HepG2 (cell line): ENCODE measurements around the gene MMP28. TPM values are rescaled to one million over a fixed set of nuclear protein-coding genes. Genes with fewer than 3 reads are reported as not detected.

ENCODE experiments used
- ATAC-seq: fragments of 200-7000 bp; cut with Tn5 transposase; 3 replicates; pipeline ENCODE4 v1.9.1; 2020; ENCODE audit warnings: mild to moderate bottlenecking, moderate library complexity
- BruUV-seq: library from RNA; stranded (reverse); fragments of 400-500 nt; replicated peaks from 2 replicates; lab custom pipeline; 2021; lab: Mats Ljungman, UMichigan
- CTCF ChIA-PET: fragments of 300-600 bp; formaldehyde crosslinking; extraction: SDS; loops from one replicate; lab custom pipeline; 2021; ENCODE audit warnings: low total read pairs, inconsistent platforms, low intra/inter-chr PET ratio; lab: Yijun Ruan, JAX
- POLR2A ChIA-PET: fragments of 350-600 bp; sonication (Branson Sonifier 250); formaldehyde crosslinking; loops from one replicate; lab custom pipeline; 2020; ENCODE audit warnings: antibody characterized with exemption, inconsistent platforms; lab: Yijun Ruan, JAX
- DNase-seq: peaks from one replicate; pipeline ENCODE4 v3.0.0-alpha.2; 2015; ENCODE audit warnings: low spot score
- FAIRE-seq: peaks from 3 replicates; lab custom pipeline; 2011; peaks lifted over from hg19 to GRCh38; lab: Jason Lieb, UNC
- H2AFZ ChIP-seq: one replicate; pipeline ENCODE4 v1.6.1; 2011; ENCODE audit warnings: low read length, inconsistent platforms
- H3K27ac ChIP-seq: fragments of 300-600 bp; 3 replicates; pipeline ENCODE4 v1.8.0; 2011; ENCODE audit warnings: mixed run types, mild to moderate bottlenecking, mixed read lengths, low read length, inconsistent platforms; ENCODE audit not compliant: insufficient read depth; ENCODE audit errors: extremely low read length
- H3K27me3 ChIP-seq, 2 experiments: fragments of 200-600 bp in 1 of 2; 2 replicates in 1 of 2; 3 replicates in 1 of 2; pipeline versions ENCODE4 v1.6.0 to v1.8.0; 2011; ENCODE audit warnings: low read length in 2 of 2, mild to moderate bottlenecking in 2 of 2, moderate library complexity in 2 of 2, inconsistent platforms in 1 of 2; ENCODE audit not compliant: insufficient read depth in 2 of 2, control insufficient read depth in 1 of 2
- H3K36me3 ChIP-seq, 2 experiments: fragments of 200-600 bp in 1 of 2; replicated peaks in 1 of 2; 2 replicates in 1 of 2; 3 replicates in 1 of 2; pipeline versions ENCODE4 v1.5.1 to v1.8.0; 2011; ENCODE audit warnings: low read length in 2 of 2, inconsistent platforms in 1 of 2; ENCODE audit not compliant: insufficient read depth in 2 of 2, control insufficient read depth in 1 of 2
- H3K4me1 ChIP-seq: 2 replicates; pipeline ENCODE4 v1.5.1; 2012; ENCODE audit warnings: low read length, inconsistent platforms; ENCODE audit not compliant: insufficient read depth
- H3K4me2 ChIP-seq: 2 replicates; pipeline ENCODE4 v1.6.0; 2011; ENCODE audit warnings: low read depth, low read length, inconsistent platforms
- H3K4me3 ChIP-seq, 3 experiments: fragments of 200-600 bp in 1 of 3; sonication (generic), shearing (Covaris generic) in 1 of 3; replicated peaks in 1 of 3; 2 replicates each; pipeline ENCODE4 v1.5.1; 2011 to 2016; ENCODE audit warnings: low read length in 3 of 3, inconsistent platforms in 2 of 3, low read depth in 2 of 3, mild to moderate bottlenecking in 2 of 3, control low read depth in 1 of 3, mixed read lengths in 1 of 3; ENCODE audit not compliant: insufficient read depth in 1 of 3
- H3K79me2 ChIP-seq: one replicate; pipeline ENCODE4 v1.6.1; 2011; ENCODE audit warnings: low read length, inconsistent platforms; ENCODE audit not compliant: insufficient read depth
- H3K9ac ChIP-seq: 2 replicates; pipeline ENCODE4 v1.6.0; 2011; ENCODE audit warnings: mild to moderate bottlenecking, low read depth, low read length, inconsistent platforms; ENCODE audit not compliant: insufficient read depth
- H3K9me3 ChIP-seq: 2 replicates; pipeline ENCODE4 v1.5.1; 2012; ENCODE audit warnings: mild to moderate bottlenecking, low read length
- H4K20me1 ChIP-seq: 2 replicates; pipeline ENCODE4 v1.6.0; 2011; ENCODE audit warnings: inconsistent platforms, mild to moderate bottlenecking, low read length, moderate library complexity; ENCODE audit not compliant: insufficient read depth
- BCL3 ChIP-seq: sonication (generic); formaldehyde crosslinking; IDR thresholded peaks from 2 replicates; pipeline ENCODE4 v1.5.1; 2020; ENCODE audit warnings: mild to moderate bottlenecking, missing genetic modification reagents, moderate library complexity
- IRX3 ChIP-seq: sonication (generic); formaldehyde crosslinking; IDR thresholded peaks from 2 replicates; pipeline ENCODE4 v1.8.1; 2023; ENCODE audit warnings: mild to moderate bottlenecking, low read depth, missing genetic modification reagents, borderline replicate concordance
- KDM5A ChIP-seq: fragments of 200-600 bp; sonication (generic); IDR thresholded peaks from 2 replicates; pipeline ENCODE4 v1.7.0; 2018; ENCODE audit warnings: antibody characterized with exemption, mild to moderate bottlenecking, low read length, borderline replicate concordance
- NCOR1 ChIP-seq: fragments of 200-600 bp; sonication (generic); IDR thresholded peaks from 2 replicates; pipeline ENCODE4 v1.7.0; 2017; ENCODE audit warnings: antibody characterized with exemption, low read length, borderline replicate concordance
- NFYC ChIP-seq: IDR thresholded peaks from 2 replicates; pipeline ENCODE4 v1.6.1; 2016; ENCODE audit warnings: missing genetic modification reagents, missing compliant biosample characterization
- PRMT3 ChIP-seq: sonication (generic); formaldehyde crosslinking; IDR thresholded peaks from 2 replicates; pipeline ENCODE4 v1.8.1; 2022; ENCODE audit warnings: low read depth, mild to moderate bottlenecking, moderate library complexity, missing genetic modification reagents, borderline replicate concordance
- SYNCRIP ChIP-seq: fragments of 200-400 bp; formaldehyde crosslinking; IDR thresholded peaks from 2 replicates; pipeline ENCODE4 v1.6.1; 2018; ENCODE audit warnings: mild to moderate bottlenecking, low read depth, low read length; ENCODE audit not compliant: insufficient read depth
- ZNF232 ChIP-seq: sonication (generic); formaldehyde crosslinking; IDR thresholded peaks from 2 replicates; pipeline ENCODE4 v1.4.0; 2020; ENCODE audit warnings: missing genetic modification reagents, borderline replicate concordance
- ZNF30 ChIP-seq: sonication (generic); formaldehyde crosslinking; IDR thresholded peaks from 2 replicates; pipeline ENCODE4 v1.5.0; 2020; ENCODE audit warnings: mild to moderate bottlenecking, missing genetic modification reagents
- ZNF564 ChIP-seq: sonication (generic); formaldehyde crosslinking; IDR thresholded peaks from 2 replicates; pipeline ENCODE4 v1.8.1; 2023; ENCODE audit warnings: mild to moderate bottlenecking, missing genetic modification reagents
- ZNF597 ChIP-seq: sonication (generic); formaldehyde crosslinking; IDR thresholded peaks from 2 replicates; pipeline ENCODE4 v1.5.0; 2020; ENCODE audit warnings: missing genetic modification reagents
- ZNF710 ChIP-seq: sonication (generic); formaldehyde crosslinking; IDR thresholded peaks from 2 replicates; pipeline ENCODE4 v1.5.0; 2020; ENCODE audit warnings: mild to moderate bottlenecking, missing genetic modification reagents, borderline replicate concordance
- ZNF773 ChIP-seq: sonication (generic); formaldehyde crosslinking; IDR thresholded peaks from 2 replicates; pipeline ENCODE4 v1.4.0; 2020; ENCODE audit warnings: missing genetic modification reagents, borderline replicate concordance
- WGBS: methylation state at CpG from one replicate; pipeline ENCODE4 v1.1.6; 2017; ENCODE audit warnings: low lambda C conversion rate; 5-methylcytosine and 5-hydroxymethylcytosine counted together
- in situ Hi-C: cut with HindIII; loops from 2 replicates; pipeline ENCODE4 v1.10.0; 2017; ENCODE audit warnings: low pct_unique_long_range_greater_than_20kb; ENCODE audit not compliant: extremely low pct_ligation_motif_present
- intact Hi-C: fragments of 100-400 bp; cut with micrococcal nuclease; formaldehyde crosslinking; loops from one replicate; pipeline ENCODE4 v1.10.0; 2022; ENCODE audit not compliant: unreplicated experiment
- polyA plus RNA-seq, 8 experiments: library from polyadenylated mRNA; depleted of rRNA in 3 of 8; stranded (reverse) in 7 of 8; unstranded in 1 of 8; fragments of >200 nt; fragmentation: Illumina TruSeq in 4 of 8; extraction: Trizol in 4 of 8; gene quantifications; 2 replicates each; pipeline versions ENCODE4 v1.2.1 to v1.2.3, GENCODE V29; 2011 to 2016; ENCODE audit warnings: low read depth in 4 of 8, missing spikeins in 1 of 8, mixed read lengths in 1 of 8; ENCODE audit not compliant: insufficient read depth in 1 of 8
- total RNA-seq, 5 experiments: library from RNA; depleted of rRNA; stranded (reverse); fragments of >200 nt; fragmentation: Illumina TruSeq; extraction: Trizol; gene quantifications; 2 replicates each; pipeline ENCODE4 v1.2.3, GENCODE V29; 2016; ENCODE audit warnings: low read depth in 1 of 5
- TF ChIP-seq, protein P1 (sequence below): sonication (generic); formaldehyde crosslinking; IDR thresholded peaks from 2 replicates; pipeline ENCODE4 v1.5.0; 2020; ENCODE audit warnings: mild to moderate bottlenecking, missing genetic modification reagents, moderate library complexity

MMP28 gene
- total and polyA plus RNA-seq, 2 of the 13 experiments (the other 11 are each of a cell fraction or from before 2014, with no cell fraction given), result not detected

DNA sequence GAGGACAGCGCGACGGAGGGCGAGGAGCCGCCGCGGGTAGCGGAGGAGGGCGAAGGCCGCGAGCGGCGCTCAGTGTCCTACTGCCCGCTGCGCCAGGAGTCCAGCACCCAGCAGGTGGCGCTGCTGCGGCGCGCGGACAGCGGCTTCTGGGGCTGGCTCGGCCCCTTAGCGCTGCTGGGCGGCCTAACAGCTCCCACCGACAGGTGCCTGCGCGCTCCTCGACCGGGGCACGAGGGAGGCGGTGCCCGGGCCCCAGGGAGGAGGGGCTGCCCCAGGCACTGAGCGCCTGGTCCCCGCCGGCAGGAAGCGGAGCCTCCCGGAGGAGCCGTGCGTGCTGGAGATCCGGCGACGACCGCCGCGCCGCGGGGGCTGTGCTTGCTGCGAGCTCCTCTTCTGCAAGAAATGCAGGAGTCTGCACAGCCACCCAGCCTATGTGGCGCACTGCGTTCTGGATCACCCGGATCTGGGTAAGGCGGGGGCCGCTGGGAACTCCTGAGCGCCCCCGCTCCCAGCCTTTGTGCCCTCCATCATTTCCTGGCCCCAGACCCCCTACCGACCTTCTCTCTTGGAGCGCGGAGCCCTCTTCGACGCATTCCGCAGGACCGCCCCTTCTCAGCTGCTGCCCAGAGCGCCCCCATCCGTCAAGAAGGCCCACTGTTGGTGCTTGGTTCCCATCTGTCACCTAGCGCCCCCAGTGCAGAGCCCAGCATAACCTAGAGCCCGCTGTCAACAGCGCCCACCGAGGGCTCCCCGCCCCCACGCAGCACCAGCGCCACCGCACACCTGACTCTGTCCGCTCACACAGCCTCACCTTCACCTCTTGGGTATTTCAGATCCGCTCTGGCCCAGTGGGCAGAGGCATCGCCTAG, 31.1 kb downstream of the MMP28 start (continued):
- TF ChIP-seq ZNF30 (CRISPR knock-in tag), result peak; percentile 57; the same call in 1 of the 2 replicates
- TF ChIP-seq KDM5A, result no peak
- peak; percentile 53; the same call in 1 of the 2 replicates for TF ChIP-seq IRX3 (CRISPR knock-in tag)
- TF ChIP-seq, protein P1, sequence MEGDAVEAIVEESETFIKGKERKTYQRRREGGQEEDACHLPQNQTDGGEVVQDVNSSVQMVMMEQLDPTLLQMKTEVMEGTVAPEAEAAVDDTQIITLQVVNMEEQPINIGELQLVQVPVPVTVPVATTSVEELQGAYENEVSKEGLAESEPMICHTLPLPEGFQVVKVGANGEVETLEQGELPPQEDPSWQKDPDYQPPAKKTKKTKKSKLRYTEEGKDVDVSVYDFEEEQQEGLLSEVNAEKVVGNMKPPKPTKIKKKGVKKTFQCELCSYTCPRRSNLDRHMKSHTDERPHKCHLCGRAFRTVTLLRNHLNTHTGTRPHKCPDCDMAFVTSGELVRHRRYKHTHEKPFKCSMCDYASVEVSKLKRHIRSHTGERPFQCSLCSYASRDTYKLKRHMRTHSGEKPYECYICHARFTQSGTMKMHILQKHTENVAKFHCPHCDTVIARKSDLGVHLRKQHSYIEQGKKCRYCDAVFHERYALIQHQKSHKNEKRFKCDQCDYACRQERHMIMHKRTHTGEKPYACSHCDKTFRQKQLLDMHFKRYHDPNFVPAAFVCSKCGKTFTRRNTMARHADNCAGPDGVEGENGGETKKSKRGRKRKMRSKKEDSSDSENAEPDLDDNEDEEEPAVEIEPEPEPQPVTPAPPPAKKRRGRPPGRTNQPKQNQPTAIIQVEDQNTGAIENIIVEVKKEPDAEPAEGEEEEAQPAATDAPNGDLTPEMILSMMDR (CRISPR knock-in tag), result peak; percentile 97
- TF ChIP-seq BCL3, result peak; percentile 65; the same call in 1 of the 2 replicates
- peak; percentile 68; the same call in 1 of the 2 replicates for TF ChIP-seq PRMT3 (CRISPR knock-in tag)

- Histone ChIP-seq H3K27me3 (peaks cover 3 to 33% of the 10 kb centered on the region in 2 experiments; a peak in 3 of 5 replicates), H3K4me3 (peak overlapping the region in 2 of 3 experiments; percentile 27 to 76; a peak in 2 of 6 replicates), H3K4me2 (peak overlapping the region; percentile 86), H2AFZ (no peak overlapping the region), H4K20me1 (no peaks in the 10 kb centered on the region), H3K36me3 (no peaks in the 10 kb centered on the region), H3K4me1 (peaks cover 28% of the 10 kb centered on the region), H3K9me3 (no peaks in the 10 kb centered on the region), H3K27ac (no peak overlapping the region), H3K9ac (peak overlapping the region; percentile 34; the same call in 1 of the 2 replicates), H3K79me2 (no peaks in the 10 kb centered on the region)
- no TSS peak for BruUV-seq
- intact Hi-C loops (loop anchor here (1.0 kb wide), 2 partner anchors 41 to 46 kb away; partner anchors contain the start of gene TAF15), in situ Hi-C loops (loop anchor here (5.0 kb wide), 1 partner anchor 44 kb away; the partner anchor contains the start of gene TAF15)
- ChIA-PET CTCF (interaction anchor here (1.0 to 3.0 kb wide), 4 partner anchors 16 to 152 kb away, joined by 3 to 50 read pairs (median 16); partner anchors contain the start of gene TAF15), POLR2A (interaction anchor here (0.8 to 4.5 kb wide), 4 partner anchors 11 to 185 kb away, joined by 4 to 60 read pairs (median 5); partner anchors contain the start of genes GAS2L2, PEX12, RASL10B and TAF15)
- DNase-seq, result no peak
- FAIRE-seq, result no peak
- no peak for ATAC-seq
- WGBS, result 33% methylated on average over 16 of the region's 17 CpGs
- TF ChIP-seq NFYC (CRISPR knock-in tag) (no peak), NCOR1 (no peak), ZNF710 (no peak), ZNF773 (CRISPR knock-in tag) (no peak), ZNF232 (CRISPR knock-in tag) (no peak), SYNCRIP (no peak), ZNF597 (no peak), ZNF564 (no peak)
Observed at GRCh38 chr17:35763767-35764122, 31.7 kb downstream of the MMP28 start.
